Activated CD4-positive, alpha-beta memory T cell treated with anti-CD3 and anti-CD28 coated beads for 36 hours (primary cell): Measurements from ENCODE around the gene SLC10A2. TPM values are rescaled to one million over a fixed set of nuclear protein-coding genes. Genes with fewer than 3 reads are reported as not detected.
"Not testable (repeated sequence)": the region's sequence is repeated elsewhere in the genome, so short reads cannot be mapped to it uniquely, and the experiment has no call there.

ENCODE experiments used
- CTCF ChIA-PET: fragments of 350-600 bp; sonication (Branson Sonifier 250); formaldehyde crosslinking; loops from one replicate; lab custom pipeline; 2021; ENCODE audit warnings: antibody characterized with exemption, inconsistent platforms; lab: Charles Lee
- POLR2A ChIA-PET: fragments of 350-600 bp; sonication (Branson Sonifier 250); formaldehyde crosslinking; loops from one replicate; lab custom pipeline; 2021; ENCODE audit warnings: antibody characterized with exemption; lab: Charles Lee
- DNase-seq: peaks from one replicate; pipeline ENCODE4 v3.0.0-alpha.2; 2020
- H3K27ac Mint-ChIP-seq: one replicate; pipeline ENCODE4 v1.8.0; 2021; ENCODE audit warnings: mixed read lengths
- H3K27me3 Mint-ChIP-seq: one replicate; pipeline ENCODE4 v1.8.0; 2021; ENCODE audit warnings: mixed read lengths
- H3K36me3 Mint-ChIP-seq: one replicate; pipeline ENCODE4 v1.8.0; 2021; ENCODE audit warnings: mixed read lengths
- H3K4me1 Mint-ChIP-seq: one replicate; pipeline ENCODE4 v1.8.0; 2021; ENCODE audit warnings: low read depth, mixed read lengths
- H3K4me3 Mint-ChIP-seq: one replicate; pipeline ENCODE4 v1.8.0; 2021; ENCODE audit warnings: mild to moderate bottlenecking, mixed read lengths
- H3K9me3 Mint-ChIP-seq: one replicate; pipeline ENCODE4 v1.8.0; 2021; ENCODE audit warnings: mixed read lengths
- intact Hi-C: fragments of 100-400 bp; cut with micrococcal nuclease; formaldehyde crosslinking; loops from one replicate; pipeline ENCODE4 v1.15.1; 2023
- total RNA-seq, 2 experiments: library from RNA; stranded (reverse); gene quantifications; one replicate each; pipeline ENCODE4 v1.2.3, GENCODE V29; 2021

The SLC10A2 gene, protein sequence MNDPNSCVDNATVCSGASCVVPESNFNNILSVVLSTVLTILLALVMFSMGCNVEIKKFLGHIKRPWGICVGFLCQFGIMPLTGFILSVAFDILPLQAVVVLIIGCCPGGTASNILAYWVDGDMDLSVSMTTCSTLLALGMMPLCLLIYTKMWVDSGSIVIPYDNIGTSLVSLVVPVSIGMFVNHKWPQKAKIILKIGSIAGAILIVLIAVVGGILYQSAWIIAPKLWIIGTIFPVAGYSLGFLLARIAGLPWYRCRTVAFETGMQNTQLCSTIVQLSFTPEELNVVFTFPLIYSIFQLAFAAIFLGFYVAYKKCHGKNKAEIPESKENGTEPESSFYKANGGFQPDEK
- total RNA-seq: not detected

DNA sequence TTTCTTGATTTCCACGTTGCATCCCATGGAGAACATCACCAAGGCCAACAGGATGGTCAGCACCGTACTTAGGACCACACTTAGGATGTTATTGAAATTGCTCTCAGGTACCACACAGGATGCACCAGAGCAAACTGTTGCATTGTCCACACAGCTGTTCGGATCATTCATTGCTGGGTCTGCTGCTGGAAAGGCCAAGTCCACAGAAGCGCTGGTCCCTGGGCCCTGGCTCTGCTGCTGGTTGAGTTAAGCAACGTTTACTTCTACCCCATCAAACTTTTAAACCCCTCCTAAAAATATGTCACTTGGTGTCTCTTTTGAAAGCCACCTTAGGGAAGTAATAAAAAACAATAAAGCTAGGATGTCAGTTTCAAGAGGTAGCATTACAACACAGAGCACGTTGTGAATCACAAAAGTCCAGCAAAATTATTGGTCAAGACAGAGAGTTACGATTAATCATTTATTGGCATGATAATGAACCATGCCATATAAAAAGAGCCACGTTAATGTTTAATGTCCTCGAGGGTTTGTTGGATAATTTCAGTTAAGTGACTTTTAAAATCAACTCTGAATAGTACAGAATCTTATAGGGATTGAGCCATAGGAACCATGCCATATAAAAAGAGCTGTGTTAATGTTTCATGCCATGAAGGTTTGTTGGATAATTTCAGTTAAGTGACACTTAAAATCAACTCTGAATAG is at the start of gene SLC10A2:
Gene SLC10A2 (minus strand): TSS at position 339 of the 702 bp plus-strand sequence. CDS start 168 bp downstream, at position 171.
- POLR2A ChIA-PET: no interaction called here

DNA sequence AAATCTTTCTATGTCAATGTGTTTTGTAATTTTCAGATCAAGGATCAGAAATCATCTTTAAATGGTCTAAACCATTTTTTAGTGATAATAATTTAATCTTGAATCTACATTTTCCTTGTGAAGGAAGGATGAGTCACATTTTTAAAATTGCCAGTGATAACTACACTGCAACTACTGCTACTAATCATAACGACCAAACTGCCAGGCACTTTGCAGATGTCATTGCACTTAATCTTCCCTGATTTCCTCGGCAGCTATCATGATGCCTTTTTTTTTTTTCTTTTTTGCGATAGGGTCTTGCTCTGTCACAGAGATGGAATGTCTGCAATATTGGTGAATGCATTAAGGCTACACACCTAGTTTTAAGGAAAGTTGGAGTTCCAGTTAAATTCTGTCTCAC is 41.4 kb upstream of the SLC10A2 start:
- no peak overlapping the region for H3K4me3 Mint-ChIP-seq
- H3K36me3 Mint-ChIP-seq: no peaks in the 10 kb centered on the region
- intact Hi-C loops: no loop called here
- CTCF ChIA-PET: no interaction called here
- no peaks in the 10 kb centered on the region for H3K4me1 Mint-ChIP-seq
- POLR2A ChIA-PET: no interaction called here
- no peaks in the 10 kb centered on the region for H3K27me3 Mint-ChIP-seq
- DNase-seq: no peak
- H3K27ac Mint-ChIP-seq: no peak overlapping the region
- no peaks in the 10 kb centered on the region for H3K9me3 Mint-ChIP-seq

More for the DNA sequence above, at the start of gene SLC10A2:
- H3K27me3 Mint-ChIP-seq: no peaks in the 10 kb centered on the region
- no peaks in the 10 kb centered on the region for H3K9me3 Mint-ChIP-seq
- no peak within 1 kb of the TSS for H3K27ac Mint-ChIP-seq
- CTCF ChIA-PET: no interaction called here
- H3K36me3 Mint-ChIP-seq: no peaks in the 10 kb centered on the region
- H3K4me1 Mint-ChIP-seq: no peaks in the 10 kb centered on the region
- H3K4me3 Mint-ChIP-seq: no peak within 1 kb of the TSS
- no peak for DNase-seq
- intact Hi-C loops: no loop called here

DNA sequence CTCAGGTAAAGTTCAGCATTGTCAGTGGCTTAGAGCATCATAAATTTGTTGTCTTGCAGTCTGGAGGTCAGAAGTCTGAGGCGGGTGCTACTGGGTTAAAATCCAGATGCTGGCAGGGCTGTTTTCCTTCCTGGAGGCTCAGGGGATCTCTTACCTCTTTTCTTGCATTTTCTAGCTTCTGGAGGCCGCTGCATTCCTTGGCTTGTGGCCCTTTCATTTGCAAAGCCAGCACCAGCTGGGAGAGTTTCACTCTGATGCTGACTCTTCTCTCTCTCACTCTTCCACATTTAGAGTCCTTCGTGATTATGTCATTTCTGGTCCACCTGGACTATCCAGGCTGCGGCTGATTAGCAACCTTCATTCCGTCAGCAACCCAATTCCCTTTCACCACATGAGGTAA is 38.1 kb upstream of the SLC10A2 start:
- H3K4me3 Mint-ChIP-seq: no peak overlapping the region
- intact Hi-C loops: no loop called here
- H3K27me3 Mint-ChIP-seq: no peaks in the 10 kb centered on the region
- CTCF ChIA-PET: no interaction called here
- H3K36me3 Mint-ChIP-seq: no peaks in the 10 kb centered on the region
- POLR2A ChIA-PET: no interaction called here
- DNase-seq: no peak
- no peaks in the 10 kb centered on the region for H3K9me3 Mint-ChIP-seq
- no peaks in the 10 kb centered on the region for H3K4me1 Mint-ChIP-seq
- H3K27ac Mint-ChIP-seq: no peak overlapping the region

DNA sequence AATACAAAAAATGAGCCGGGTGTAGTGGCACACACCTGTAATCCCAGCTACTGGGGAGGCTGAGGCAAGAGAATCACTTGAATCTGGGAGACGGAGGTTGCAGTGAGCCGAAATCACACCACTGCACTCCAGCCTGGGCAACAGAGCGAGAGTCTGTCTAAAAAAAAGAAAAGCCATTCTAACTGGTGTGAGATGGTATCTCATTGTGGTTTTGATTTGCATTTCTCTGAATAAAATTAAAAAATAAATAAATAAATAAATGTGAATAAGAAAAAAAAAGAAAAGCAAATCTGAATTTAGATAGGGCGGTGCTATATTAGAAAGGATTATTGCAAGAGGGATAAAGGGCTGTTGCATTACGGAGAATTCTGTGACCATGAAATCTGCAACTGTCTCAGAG is 37.2 kb upstream of the SLC10A2 start:
- DNase-seq, POLR2A ChIA-PET, H3K36me3 Mint-ChIP-seq, H3K27me3 Mint-ChIP-seq, H3K4me1 Mint-ChIP-seq, CTCF ChIA-PET, H3K27ac Mint-ChIP-seq, intact Hi-C loops, H3K9me3 Mint-ChIP-seq, H3K4me3 Mint-ChIP-seq: not testable (repeated sequence)

DNA sequence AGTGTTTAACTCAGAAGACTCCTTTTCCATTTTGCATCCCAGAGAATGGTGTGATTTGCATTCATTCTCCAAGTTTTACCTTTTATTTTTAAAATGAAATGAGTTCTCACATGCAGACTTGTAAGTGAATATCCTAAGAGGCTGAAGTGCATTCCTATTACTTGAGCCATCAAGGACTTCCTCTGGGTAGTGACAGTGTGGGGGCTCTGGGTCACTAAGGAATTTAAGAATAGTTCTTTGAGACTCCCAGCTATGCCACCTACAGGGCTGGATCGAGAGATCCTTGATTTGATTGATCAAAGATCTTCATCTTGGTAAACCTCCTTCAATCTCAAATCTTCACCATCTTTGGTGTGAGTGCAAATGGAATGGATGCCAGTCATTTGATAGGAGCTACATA is 36.3 kb upstream of the SLC10A2 start:
- H3K9me3 Mint-ChIP-seq: no peaks in the 10 kb centered on the region
- H3K4me1 Mint-ChIP-seq: no peaks in the 10 kb centered on the region
- intact Hi-C loops: no loop called here
- H3K27me3 Mint-ChIP-seq: no peaks in the 10 kb centered on the region
- H3K4me3 Mint-ChIP-seq: no peak overlapping the region
- DNase-seq: no peak
- H3K27ac Mint-ChIP-seq: no peak overlapping the region
- POLR2A ChIA-PET: no interaction called here
- CTCF ChIA-PET: no interaction called here
- H3K36me3 Mint-ChIP-seq: no peaks in the 10 kb centered on the region

DNA sequence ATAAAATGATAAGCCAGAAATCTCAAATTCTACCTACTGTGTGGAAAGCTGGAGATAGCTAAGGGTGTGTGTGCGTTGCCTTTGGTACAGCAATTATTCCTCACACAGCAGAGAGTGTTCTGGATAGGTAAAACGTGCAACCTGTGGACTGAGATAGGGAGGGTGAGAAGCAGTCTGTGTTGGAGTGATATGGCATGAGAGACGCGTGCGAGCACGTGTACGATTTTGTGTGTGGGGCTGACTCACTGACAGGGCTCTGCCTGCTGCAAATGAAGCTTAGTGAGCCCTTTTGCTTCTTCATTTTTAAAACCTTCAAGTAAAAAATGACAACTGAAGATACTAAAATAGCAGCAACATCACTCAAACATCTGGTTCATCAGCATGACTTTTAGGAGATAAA is 35.7 kb upstream of the SLC10A2 start:
- POLR2A ChIA-PET: no interaction called here
- CTCF ChIA-PET: no interaction called here
- H3K4me3 Mint-ChIP-seq: no peak overlapping the region

DNA sequence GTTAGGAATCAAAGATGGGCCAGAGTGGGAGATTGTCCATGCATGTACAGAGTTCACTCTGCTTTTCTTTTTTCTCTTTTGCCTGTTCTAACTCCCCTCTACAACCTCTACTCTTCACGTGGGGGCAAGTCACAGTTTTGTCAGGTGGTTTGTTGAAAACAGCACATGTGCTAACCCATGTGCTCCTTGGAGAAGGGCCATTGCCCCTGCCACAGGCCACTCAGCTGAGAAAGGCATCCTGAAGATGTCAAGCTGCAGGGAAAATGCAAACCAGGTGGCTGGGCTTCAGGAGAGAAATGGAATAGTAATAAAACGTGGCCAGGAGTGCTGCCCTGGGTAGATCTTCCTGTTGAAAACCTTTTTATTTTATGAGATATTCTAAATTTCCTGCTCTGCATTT is 35.3 kb upstream of the SLC10A2 start:
- no peaks in the 10 kb centered on the region for H3K27me3 Mint-ChIP-seq
- DNase-seq: no peak
- H3K36me3 Mint-ChIP-seq: no peaks in the 10 kb centered on the region
- no peaks in the 10 kb centered on the region for H3K9me3 Mint-ChIP-seq
- H3K4me3 Mint-ChIP-seq: no peak overlapping the region
- ChIA-PET POLR2A (no interaction called here), CTCF (no interaction called here)
- intact Hi-C loops: no loop called here
- H3K27ac Mint-ChIP-seq: no peak overlapping the region
- no peaks in the 10 kb centered on the region for H3K4me1 Mint-ChIP-seq

More for the DNA sequence above, 35.7 kb upstream of the SLC10A2 start:
- Mint-ChIP-seq H3K4me1 (no peaks in the 10 kb centered on the region), H3K27me3 (no peaks in the 10 kb centered on the region), H3K36me3 (no peaks in the 10 kb centered on the region), H3K9me3 (no peaks in the 10 kb centered on the region), H3K27ac (no peak overlapping the region)
- intact Hi-C loops: no loop called here
- no peak for DNase-seq

DNA sequence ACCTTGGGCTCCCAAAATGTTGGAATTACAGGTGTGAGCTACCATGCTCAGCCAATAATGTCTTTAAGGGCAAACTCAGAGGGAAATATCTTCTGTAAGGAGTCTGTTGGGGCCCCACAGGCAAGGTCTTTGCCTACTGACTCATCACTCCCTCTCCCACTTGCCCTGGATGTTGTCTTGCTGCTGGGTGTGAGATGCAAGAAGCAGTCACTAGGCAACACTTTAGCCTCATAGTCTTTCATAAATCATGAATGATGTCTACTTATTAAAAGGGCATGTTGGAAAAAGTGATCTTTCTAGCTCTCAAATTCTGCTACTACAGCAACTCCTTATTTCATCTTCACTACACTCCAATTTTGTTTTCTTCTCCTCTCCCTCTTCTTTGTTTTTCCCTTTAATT is 34.6 kb upstream of the SLC10A2 start:
- Mint-ChIP-seq H3K27ac (no peak overlapping the region), H3K4me3 (no peak overlapping the region), H3K27me3 (no peaks in the 10 kb centered on the region), H3K36me3 (no peaks in the 10 kb centered on the region), H3K9me3 (no peaks in the 10 kb centered on the region), H3K4me1 (no peaks in the 10 kb centered on the region)
- POLR2A ChIA-PET: no interaction called here
- DNase-seq: no peak
- intact Hi-C loops: no loop called here
- CTCF ChIA-PET: no interaction called here

DNA sequence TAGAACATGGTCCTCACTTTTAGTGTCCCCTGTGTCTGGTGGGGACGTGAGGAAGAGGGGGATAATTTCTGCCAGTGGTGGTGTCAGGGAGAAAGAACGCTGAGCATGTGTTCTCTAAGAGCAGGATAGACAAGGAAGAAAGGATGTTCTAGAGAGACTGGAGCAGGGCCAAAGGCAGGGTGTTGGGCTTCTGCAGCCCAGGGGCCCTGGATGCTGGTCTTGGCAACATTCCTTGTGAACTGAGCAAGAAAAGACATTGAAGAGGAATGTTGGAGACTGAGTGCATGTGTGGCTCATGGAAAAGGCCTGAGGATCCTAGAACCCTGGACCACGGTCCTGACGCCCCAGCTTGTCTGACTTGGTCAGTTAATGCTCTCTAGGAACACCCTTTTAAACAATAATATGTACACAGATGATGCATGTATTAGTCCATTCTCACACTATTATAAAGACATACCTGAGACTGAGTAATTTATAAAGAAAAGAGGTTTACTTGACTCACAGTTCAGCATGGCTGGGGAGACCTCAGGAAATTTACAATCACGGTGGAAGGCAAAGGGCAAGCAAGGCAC is 33.6 kb upstream of the SLC10A2 start:
- Mint-ChIP-seq H3K4me3 (no peak overlapping the region), H3K4me1 (no peaks in the 10 kb centered on the region), H3K27me3 (no peaks in the 10 kb centered on the region), H3K9me3 (no peaks in the 10 kb centered on the region), H3K27ac (no peak overlapping the region), H3K36me3 (no peaks in the 10 kb centered on the region)
- ChIA-PET CTCF (no interaction called here), POLR2A (interaction anchor here (0.6 kb wide), 1 partner anchor 1524 kb away, joined by 3 read pairs; no protein-coding TSS in a partner anchor)
- intact Hi-C loops: no loop called here
- no peak for DNase-seq

DNA sequence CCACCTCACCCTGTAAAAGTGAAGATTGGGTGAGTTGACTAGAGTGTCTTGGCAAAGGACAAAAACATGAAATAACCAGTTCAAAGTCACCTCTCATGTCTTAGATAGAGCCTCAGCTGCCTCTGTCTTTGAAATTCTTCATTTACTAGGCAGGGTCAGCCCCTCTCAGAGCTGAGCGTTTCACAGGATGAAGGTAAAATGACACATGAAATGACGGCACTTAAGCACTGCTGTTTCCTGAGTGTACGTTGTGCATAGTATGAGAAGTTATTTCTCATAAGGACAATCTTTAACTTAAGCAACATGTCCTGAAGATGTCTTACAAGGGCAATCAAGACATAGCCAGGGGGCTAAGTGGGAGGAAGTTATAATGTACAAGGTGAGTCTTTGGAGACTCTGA is 32.3 kb upstream of the SLC10A2 start:
- no peak for DNase-seq
- peaks cover 6% of the 10 kb centered on the region for H3K9me3 Mint-ChIP-seq
- no peak overlapping the region for H3K4me3 Mint-ChIP-seq
- H3K36me3 Mint-ChIP-seq: no peaks in the 10 kb centered on the region
- no peaks in the 10 kb centered on the region for H3K4me1 Mint-ChIP-seq
- ChIA-PET CTCF (no interaction called here), POLR2A (no interaction called here)
- H3K27me3 Mint-ChIP-seq: no peaks in the 10 kb centered on the region
- intact Hi-C loops: no loop called here
- no peak overlapping the region for H3K27ac Mint-ChIP-seq

DNA sequence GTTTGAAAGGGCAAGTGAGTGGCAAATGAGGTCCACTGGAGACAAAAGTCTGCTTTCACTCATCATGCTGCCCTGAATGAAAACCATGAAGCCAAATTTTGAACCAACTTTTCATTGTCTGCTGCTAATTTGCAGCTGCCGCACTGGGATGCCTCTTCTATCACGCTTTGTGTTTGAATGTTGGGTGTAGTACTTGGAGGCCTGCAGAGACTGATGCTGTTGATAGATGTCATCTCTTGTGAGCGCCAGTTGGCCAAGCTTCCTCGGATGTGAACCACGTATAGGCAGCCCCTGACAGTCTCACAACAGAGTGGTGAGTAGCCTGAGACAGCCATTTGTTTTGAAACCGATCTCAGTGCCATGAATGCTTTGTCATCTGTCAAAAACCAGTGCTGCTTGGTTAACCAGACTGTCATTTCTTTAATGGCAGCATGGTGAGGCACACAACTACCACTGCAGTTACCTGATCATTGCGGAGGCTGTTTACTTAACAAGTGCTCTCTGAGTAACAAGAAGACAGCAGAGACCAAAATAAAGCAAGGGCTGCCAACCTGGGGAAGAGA is 31.2 kb upstream of the SLC10A2 start:
- Mint-ChIP-seq H3K4me1 (no peaks in the 10 kb centered on the region), H3K36me3 (peaks cover 2% of the 10 kb centered on the region), H3K27ac (no peak overlapping the region), H3K4me3 (no peak overlapping the region), H3K27me3 (no peaks in the 10 kb centered on the region), H3K9me3 (peaks cover 17% of the 10 kb centered on the region)
- intact Hi-C loops: no loop called here
- POLR2A ChIA-PET: no interaction called here
- CTCF ChIA-PET: no interaction called here
- no peak for DNase-seq

DNA sequence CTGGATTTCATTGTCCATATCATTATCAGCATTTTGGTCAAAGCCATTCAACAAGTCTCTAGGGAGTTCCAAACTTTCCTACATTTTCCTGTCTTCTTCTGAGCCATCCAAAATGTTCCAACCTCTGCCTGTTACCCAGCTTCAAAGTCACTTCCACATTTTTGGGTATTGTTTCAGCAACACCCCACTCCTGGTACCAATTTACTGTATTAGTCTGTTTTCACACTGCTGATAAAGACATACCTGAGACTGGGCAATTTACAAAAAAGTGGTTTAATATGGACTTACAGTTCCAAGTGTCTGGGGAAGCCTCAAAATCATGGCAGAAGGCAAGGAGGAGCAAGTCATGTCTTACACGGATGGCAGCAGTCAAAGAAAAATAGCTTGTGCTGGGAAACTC is 27.4 kb upstream of the SLC10A2 start:
- H3K4me3 Mint-ChIP-seq, intact Hi-C loops, H3K36me3 Mint-ChIP-seq, H3K27me3 Mint-ChIP-seq, DNase-seq, POLR2A ChIA-PET, H3K27ac Mint-ChIP-seq, H3K4me1 Mint-ChIP-seq: not testable (repeated sequence)
- CTCF ChIA-PET: interaction anchor here (0.6 to 0.9 kb wide), 2 partner anchors 57 to 178 kb away, joined by 3 read pairs; no protein-coding TSS in a partner anchor
- H3K9me3 Mint-ChIP-seq: peaks cover 25% of the 10 kb centered on the region
